PC-9 (cell line): ENCODE data around the gene UBE2G1. TPM values are rescaled to one million over a fixed set of nuclear protein-coding genes. Genes with fewer than 3 reads are reported as not detected.

Experiments used
- BruUV-seq: library from RNA; stranded (reverse); fragments of 400-500 nt; replicated peaks from 2 replicates; lab custom pipeline; 2021; lab: Mats Ljungman, UMichigan
- CTCF ChIA-PET: fragments of 300-600 bp; sonication (Branson Sonifier 250); formaldehyde crosslinking; loops from one replicate; lab custom pipeline; 2022; ENCODE audit warnings: antibody characterized with exemption; lab: Charles Lee
- POLR2A ChIA-PET: fragments of 300-600 bp; sonication (Branson Sonifier 250); formaldehyde crosslinking; loops from one replicate; lab custom pipeline; 2022; ENCODE audit warnings: antibody characterized with exemption; ENCODE audit not compliant: unreplicated experiment; lab: Charles Lee
- DNase-seq, 2 experiments: peaks; one replicate each; pipeline versions ENCODE4 v3.0.0 to v3.0.0-alpha.2; 2015 to 2022; ENCODE audit warnings: mixed read lengths in 1 of 2
- H2AFZ ChIP-seq: fragments of 200-600 bp; sonication (generic); 2 replicates; pipeline ENCODE4 v1.8.1; 2017; ENCODE audit warnings: antibody characterized with exemption
- H3F3A ChIP-seq: fragments of 200-600 bp; sonication (generic); 2 replicates; pipeline ENCODE4 v1.8.1; 2017; ENCODE audit warnings: antibody characterized with exemption, mild to moderate bottlenecking, low read depth; ENCODE audit not compliant: insufficient read depth
- H3K27ac ChIP-seq: fragments of 200-600 bp; sonication (generic); 2 replicates; pipeline ENCODE4 v1.6.1; 2016; ENCODE audit warnings: mixed run types
- H3K27me3 ChIP-seq: fragments of 200-600 bp; sonication (generic); 2 replicates; pipeline ENCODE4 v1.6.1; 2016; ENCODE audit warnings: low read depth, mixed run types; ENCODE audit not compliant: insufficient read depth
- H3K36me3 ChIP-seq: fragments of 200-600 bp; sonication (generic); 2 replicates; pipeline ENCODE4 v1.6.1; 2016; ENCODE audit warnings: low read depth, mixed run types
- H3K4me1 ChIP-seq: fragments of 200-600 bp; sonication (generic); replicated peaks from 2 replicates; pipeline ENCODE4 v1.6.1; 2016; ENCODE audit warnings: mixed run types; ENCODE audit not compliant: insufficient read depth
- H3K4me2 ChIP-seq: fragments of 200-600 bp; sonication (generic); 2 replicates; pipeline ENCODE4 v1.6.1; 2017; ENCODE audit warnings: mixed run types
- H3K4me3 ChIP-seq: fragments of 200-600 bp; sonication (generic); 2 replicates; pipeline ENCODE4 v1.6.1; 2016; ENCODE audit warnings: mixed run types
- H3K79me2 ChIP-seq: fragments of 200-600 bp; sonication (generic); 2 replicates; pipeline ENCODE4 v1.6.1; 2017; ENCODE audit warnings: low read depth, mixed run types
- H3K9me2 ChIP-seq: fragments of 200-600 bp; sonication (generic); 2 replicates; pipeline ENCODE4 v1.8.1; 2017; ENCODE audit warnings: mild to moderate bottlenecking; ENCODE audit not compliant: insufficient read depth
- H3K9me3 ChIP-seq: fragments of 200-600 bp; sonication (generic); 2 replicates; pipeline ENCODE4 v1.8.1; 2016; ENCODE audit warnings: low read depth; ENCODE audit not compliant: insufficient read depth
- H4K20me1 ChIP-seq: fragments of 200-600 bp; sonication (generic); 2 replicates; pipeline ENCODE4 v1.8.1; 2017; ENCODE audit not compliant: insufficient read depth
- CTCF ChIP-seq: fragments of 200-600 bp; sonication (generic); conservative IDR thresholded peaks from 2 replicates; pipeline ENCODE4 v1.6.1; 2017; ENCODE audit warnings: mixed run types, antibody characterized with exemption, mild to moderate bottlenecking, moderate library complexity
- EZH2 ChIP-seq: fragments of 200-600 bp; sonication (generic); IDR thresholded peaks from 2 replicates; pipeline ENCODE4 v1.8.0; 2017; ENCODE audit warnings: antibody characterized with exemption, low read depth
- intact Hi-C: fragments of 100-400 bp; cut with micrococcal nuclease; formaldehyde crosslinking; loops from one replicate; pipeline ENCODE4 v1.10.0; 2022; ENCODE audit not compliant: unreplicated experiment
- total RNA-seq: library from RNA; stranded (reverse); gene quantifications from 2 replicates; pipeline ENCODE4 v1.2.3, GENCODE V29; 2021

Gene UBE2G1
- total RNA-seq, 1 experiment from 2014 or later, result 111 TPM

- BruUV-seq, result no TSS peak
- TF ChIP-seq CTCF (no peak), EZH2 (no peak)
Measured at GRCh38 chr17:4319221-4319620, 47.3 kb downstream of the UBE2G1 start.

GRCh38 chr17:4318596-4318995 is 47.9 kb downstream of the UBE2G1 start:
- no TSS peak for BruUV-seq
- peaks cover 93% of the 10 kb centered on the region for H3K79me2 ChIP-seq
- peaks cover 73% of the 10 kb centered on the region for H4K20me1 ChIP-seq
- H3K27ac ChIP-seq, result no peak overlapping the region
- ChIA-PET POLR2A (no interaction called here), CTCF (no interaction called here)
- no peak overlapping the region for H3K4me3 ChIP-seq
- intact Hi-C loops, result no loop called here
- no peaks in the 10 kb centered on the region for H3K9me3 ChIP-seq
- peaks cover 2% of the 10 kb centered on the region for H3K4me1 ChIP-seq
- H3K4me2 ChIP-seq, result no peak overlapping the region
- TF ChIP-seq CTCF (no peak), EZH2 (no peak)
- no peaks in the 10 kb centered on the region for H3K36me3 ChIP-seq
- H3K9me2 ChIP-seq, result no peaks in the 10 kb centered on the region
- peaks cover 21% of the 10 kb centered on the region for H3F3A ChIP-seq
- peak in 1 of 2 experiments; percentile 13 for DNase-seq
- H3K27me3 ChIP-seq, result no peaks in the 10 kb centered on the region
- H2AFZ ChIP-seq, result no peak overlapping the region

More at GRCh38 chr17:4319221-4319620, 47.3 kb downstream of the UBE2G1 start:
- intact Hi-C loops, result no loop called here
- DNase-seq, result peak in 1 of 2 experiments; percentile 17
- Histone ChIP-seq H3K4me2 (no peak overlapping the region), H3F3A (peaks cover 19% of the 10 kb centered on the region), H3K36me3 (no peaks in the 10 kb centered on the region), H3K79me2 (peaks cover 93% of the 10 kb centered on the region), H3K4me1 (no peaks in the 10 kb centered on the region), H4K20me1 (peaks cover 73% of the 10 kb centered on the region), H3K4me3 (no peak overlapping the region), H3K27me3 (no peaks in the 10 kb centered on the region), H3K9me2 (no peaks in the 10 kb centered on the region), H3K9me3 (no peaks in the 10 kb centered on the region), H2AFZ (no peak overlapping the region), H3K27ac (no peak overlapping the region)
- ChIA-PET POLR2A (no interaction called here), CTCF (no interaction called here)

GRCh38 chr17:4318186-4318585 is 48.3 kb downstream of the UBE2G1 start:
- H3K4me2 ChIP-seq, result no peak overlapping the region
- no peak overlapping the region for H3K27ac ChIP-seq
- H3K9me2 ChIP-seq, result no peaks in the 10 kb centered on the region
- peaks cover 93% of the 10 kb centered on the region for H3K79me2 ChIP-seq
- ChIA-PET POLR2A (no interaction called here), CTCF (no interaction called here)
- intact Hi-C loops, result no loop called here
- no peaks in the 10 kb centered on the region for H3K36me3 ChIP-seq
- peaks cover 6% of the 10 kb centered on the region for H3K4me1 ChIP-seq
- no peak for DNase-seq
- no peak for TF ChIP-seq EZH2
- no peak for TF ChIP-seq CTCF
- BruUV-seq, result no TSS peak
- peaks cover 73% of the 10 kb centered on the region for H4K20me1 ChIP-seq
- no peaks in the 10 kb centered on the region for H3K27me3 ChIP-seq
- peaks cover 25% of the 10 kb centered on the region for H3F3A ChIP-seq
- no peak overlapping the region for H2AFZ ChIP-seq
- H3K4me3 ChIP-seq, result no peak overlapping the region
- no peaks in the 10 kb centered on the region for H3K9me3 ChIP-seq
